Rectal smooth muscle tissue (tissue), 1 donor: Measurements from ENCODE around the gene HDDC3.

ENCODE experiments used
- H3K27ac ChIP-seq: one replicate; pipeline ENCODE4 v1.7.0; 2013; ENCODE audit warnings: low read depth, low read length, inconsistent platforms
- H3K27me3 ChIP-seq: one replicate; pipeline ENCODE4 v1.7.0; 2013; ENCODE audit warnings: low read length; ENCODE audit not compliant: control insufficient read depth, insufficient read depth
- H3K36me3 ChIP-seq: one replicate; pipeline ENCODE4 v1.7.0; 2013; ENCODE audit warnings: low read length; ENCODE audit not compliant: control insufficient read depth, insufficient read depth
- H3K4me1 ChIP-seq: one replicate; pipeline ENCODE4 v1.7.0; 2013; ENCODE audit warnings: low read length; ENCODE audit not compliant: control insufficient read depth, insufficient read depth
- H3K4me3 ChIP-seq: one replicate; pipeline ENCODE4 v1.7.0; 2013; ENCODE audit warnings: low read length
- H3K9ac ChIP-seq: one replicate; pipeline ENCODE4 v1.7.0; 2013; ENCODE audit warnings: low read length

HDDC3 gene

DNA sequence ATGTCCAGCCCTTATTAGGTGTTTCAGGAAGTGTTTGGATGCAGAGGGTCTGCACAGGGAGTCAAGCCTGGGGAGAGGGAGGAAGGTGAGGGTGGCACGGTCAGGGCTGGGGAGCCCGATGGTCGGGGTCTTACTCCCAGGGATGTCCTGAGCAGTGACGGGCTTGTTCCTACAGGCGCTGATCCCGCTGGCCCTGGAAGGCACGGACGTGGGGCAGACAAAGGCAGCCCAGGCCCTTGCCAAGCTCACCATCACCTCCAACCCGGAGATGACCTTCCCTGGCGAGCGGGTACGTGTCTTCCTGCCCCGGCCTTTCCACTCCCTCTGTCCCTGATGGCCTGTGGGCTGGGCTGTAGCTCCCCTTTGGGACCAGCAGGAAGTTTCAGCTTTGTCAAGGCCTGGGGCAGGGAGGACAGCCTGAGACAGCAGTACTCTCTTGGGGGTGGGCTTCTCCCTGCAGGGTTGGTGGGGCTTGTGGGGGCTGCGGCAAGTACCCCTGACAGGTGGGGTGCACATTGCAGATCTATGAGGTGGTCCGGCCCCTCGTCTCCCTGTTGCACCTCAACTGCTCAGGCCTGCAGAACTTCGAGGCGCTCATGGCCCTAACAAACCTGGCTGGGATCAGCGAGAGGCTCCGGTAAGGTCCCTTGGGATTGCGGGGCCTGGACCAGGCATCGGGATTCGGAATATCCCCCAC is 17.8 kb upstream of the HDDC3 start:
- no peak overlapping the region for H3K27ac ChIP-seq
- H3K36me3 ChIP-seq, result peaks cover 34% of the 10 kb centered on the region
- no peak overlapping the region for H3K9ac ChIP-seq
- no peaks in the 10 kb centered on the region for H3K4me1 ChIP-seq
- H3K4me3 ChIP-seq, result no peak overlapping the region
- H3K27me3 ChIP-seq, result no peaks in the 10 kb centered on the region

GRCh38 chr15:90948506-90948905 is 16.2 kb upstream of the HDDC3 start:
- H3K36me3 ChIP-seq, result peaks cover 34% of the 10 kb centered on the region

GRCh38 chr15:90947577-90948357 is 15.4 kb upstream of the HDDC3 start:
- H3K4me1 ChIP-seq, result no peaks in the 10 kb centered on the region
- no peaks in the 10 kb centered on the region for H3K27me3 ChIP-seq
- H3K27ac ChIP-seq, result no peak overlapping the region
- H3K9ac ChIP-seq, result no peak overlapping the region
- H3K36me3 ChIP-seq, result peaks cover 32% of the 10 kb centered on the region
- H3K4me3 ChIP-seq, result no peak overlapping the region

More at GRCh38 chr15:90948506-90948905, 16.2 kb upstream of the HDDC3 start:
- Histone ChIP-seq H3K27ac (no peak overlapping the region), H3K27me3 (no peaks in the 10 kb centered on the region), H3K4me3 (no peak overlapping the region), H3K9ac (no peak overlapping the region), H3K4me1 (no peaks in the 10 kb centered on the region)

- Histone ChIP-seq H3K9ac (no peak overlapping the region), H3K4me1 (no peaks in the 10 kb centered on the region), H3K36me3 (peaks cover 37% of the 10 kb centered on the region), H3K27ac (no peak overlapping the region), H3K27me3 (no peaks in the 10 kb centered on the region), H3K4me3 (no peak overlapping the region)
Observed at GRCh38 chr15:90946941-90947576, 14.7 kb upstream of the HDDC3 start.

GRCh38 chr15:90946538-90946937 is 14.2 kb upstream of the HDDC3 start:
- Histone ChIP-seq H3K9ac (no peak overlapping the region), H3K36me3 (peaks cover 34% of the 10 kb centered on the region), H3K4me3 (no peak overlapping the region), H3K27me3 (no peaks in the 10 kb centered on the region), H3K27ac (no peak overlapping the region), H3K4me1 (no peaks in the 10 kb centered on the region)

DNA sequence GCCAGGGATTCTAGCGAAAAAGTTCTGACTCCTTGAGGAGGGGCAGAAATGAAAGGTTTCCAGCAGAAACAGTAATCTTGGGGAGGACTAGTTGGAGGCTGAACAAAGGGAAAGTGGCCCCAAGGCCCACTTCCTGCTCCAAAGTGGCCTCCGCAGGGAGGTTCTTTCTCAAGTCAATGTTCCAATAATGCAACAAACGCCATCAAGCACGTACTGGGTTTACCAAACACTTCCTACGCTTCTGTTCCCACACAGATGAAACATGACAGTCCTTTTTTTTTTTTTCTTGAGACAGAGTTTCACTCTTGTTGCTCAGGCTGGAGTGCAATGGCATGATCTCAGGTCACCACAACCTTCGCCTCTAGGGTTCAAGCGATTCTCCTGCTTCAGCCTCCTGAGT is 12.7 kb upstream of the HDDC3 start:
- H3K27me3 ChIP-seq, result no peaks in the 10 kb centered on the region
- no peak overlapping the region for H3K27ac ChIP-seq
- H3K9ac ChIP-seq, result no peak overlapping the region
- no peaks in the 10 kb centered on the region for H3K4me1 ChIP-seq
- H3K4me3 ChIP-seq, result no peak overlapping the region
- H3K36me3 ChIP-seq, result peaks cover 38% of the 10 kb centered on the region

DNA sequence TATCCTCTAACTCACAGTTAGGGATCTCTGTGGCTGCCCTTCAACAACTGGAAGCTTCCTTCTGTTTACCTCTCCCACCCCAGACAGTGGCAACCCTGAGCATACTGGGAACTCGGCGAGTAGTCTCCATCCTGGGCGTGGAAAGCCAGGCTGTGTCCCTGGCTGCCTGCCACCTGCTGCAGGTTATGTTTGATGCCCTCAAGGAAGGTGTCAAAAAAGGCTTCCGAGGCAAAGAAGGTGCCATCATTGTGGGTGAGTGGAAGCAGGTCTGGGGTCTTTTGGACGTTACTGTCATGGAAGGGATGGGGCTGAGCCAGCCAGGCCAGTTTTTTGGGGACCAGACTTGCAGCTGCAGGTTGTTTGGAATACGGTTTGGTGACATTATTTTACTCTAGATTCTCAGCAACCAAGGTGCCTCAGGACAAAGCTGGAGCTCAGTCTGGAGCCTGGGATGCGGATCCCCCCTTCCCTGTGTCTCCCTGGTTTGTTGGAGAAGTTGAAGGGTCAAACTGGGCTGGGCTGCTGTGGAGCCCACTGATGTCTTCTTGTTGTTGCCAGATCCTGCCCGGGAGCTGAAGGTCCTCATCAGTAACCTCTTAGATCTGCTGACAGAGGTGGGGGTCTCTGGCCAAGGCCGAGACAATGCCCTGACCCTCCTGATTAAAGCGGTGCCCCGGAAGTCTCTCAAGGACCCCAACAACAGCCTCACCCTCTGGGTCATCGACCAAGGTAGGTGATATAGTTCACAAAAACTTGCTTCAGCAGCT is 10.2 kb upstream of the HDDC3 start:
- H3K9ac ChIP-seq, result no peak overlapping the region
- no peak overlapping the region for H3K27ac ChIP-seq
- no peaks in the 10 kb centered on the region for H3K4me1 ChIP-seq
- H3K4me3 ChIP-seq, result no peak overlapping the region
- H3K27me3 ChIP-seq, result no peaks in the 10 kb centered on the region
- peaks cover 41% of the 10 kb centered on the region for H3K36me3 ChIP-seq

DNA sequence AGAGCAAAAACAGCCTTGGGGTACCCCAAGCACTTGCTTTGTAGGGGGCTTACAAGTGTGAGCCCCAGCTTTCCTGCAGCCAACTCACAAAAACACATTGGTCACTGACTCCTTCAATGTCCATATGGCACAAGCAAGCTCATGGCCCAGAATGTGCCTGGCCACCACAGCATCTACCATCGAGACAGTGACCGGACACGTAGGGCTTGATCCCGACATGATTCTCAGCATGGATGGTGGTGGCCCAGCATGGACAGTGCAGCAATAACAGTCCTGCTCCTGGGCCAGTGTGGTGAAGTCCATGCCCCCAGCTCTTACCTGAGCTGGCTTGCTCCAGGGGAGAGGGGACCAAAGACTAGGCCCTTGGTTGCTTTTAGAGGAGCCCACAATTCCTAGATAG is 8.7 kb upstream of the HDDC3 start:
- H3K27ac ChIP-seq, result no peak overlapping the region
- peaks cover 28% of the 10 kb centered on the region for H3K36me3 ChIP-seq
- no peaks in the 10 kb centered on the region for H3K27me3 ChIP-seq
- no peak overlapping the region for H3K9ac ChIP-seq
- H3K4me3 ChIP-seq, result no peak overlapping the region
- peaks cover 2% of the 10 kb centered on the region for H3K4me1 ChIP-seq

DNA sequence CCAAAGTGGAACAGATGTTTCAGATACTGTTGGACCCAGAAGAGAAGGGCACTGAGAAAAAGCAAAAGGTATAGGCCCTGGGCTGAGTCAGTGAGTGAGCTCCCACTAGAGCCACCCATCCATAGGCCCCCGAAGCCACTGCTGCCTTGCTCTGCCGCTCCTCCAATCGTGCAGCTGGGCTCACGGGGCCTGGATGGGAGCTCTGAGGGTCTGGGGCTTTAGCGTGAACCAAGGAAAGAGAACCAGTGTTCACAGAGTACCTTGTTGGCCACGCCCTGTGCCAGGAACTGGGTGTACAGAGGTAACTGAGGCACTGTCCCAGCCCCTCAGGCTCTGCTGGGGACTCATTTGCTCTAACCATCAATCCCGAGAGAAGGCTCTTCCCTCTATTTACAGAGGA is 7.4 kb upstream of the HDDC3 start:
- H3K36me3 ChIP-seq, result peaks cover 28% of the 10 kb centered on the region
- H3K27me3 ChIP-seq, result no peaks in the 10 kb centered on the region
- peaks cover 6% of the 10 kb centered on the region for H3K4me1 ChIP-seq
- no peak overlapping the region for H3K4me3 ChIP-seq
- no peak overlapping the region for H3K9ac ChIP-seq
- H3K27ac ChIP-seq, result no peak overlapping the region

GRCh38 chr15:90938261-90938660 is 5.9 kb upstream of the HDDC3 start:
- Histone ChIP-seq H3K4me3 (no peak overlapping the region), H3K4me1 (peaks cover 13% of the 10 kb centered on the region), H3K36me3 (peaks cover 23% of the 10 kb centered on the region), H3K27ac (no peak overlapping the region), H3K27me3 (no peaks in the 10 kb centered on the region), H3K9ac (no peak overlapping the region)

DNA sequence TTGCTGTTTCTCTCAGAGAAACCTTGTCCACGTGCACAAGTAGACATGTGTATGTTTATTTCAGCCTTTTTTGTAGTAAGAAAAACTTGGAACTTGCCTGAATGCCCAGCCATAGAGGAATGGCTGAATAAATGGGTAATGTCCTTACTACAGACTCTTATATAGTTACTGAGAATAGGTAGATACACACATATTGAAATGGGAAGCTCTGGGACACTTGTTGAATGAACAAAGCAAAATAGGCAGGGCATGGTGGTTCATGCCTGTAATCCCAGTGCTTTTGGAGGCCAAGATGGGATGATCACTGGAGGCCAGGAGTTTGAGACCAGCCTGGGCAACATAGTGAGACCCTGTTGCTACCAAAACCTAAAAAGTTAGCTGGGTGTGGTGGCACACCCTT is 4.5 kb upstream of the HDDC3 start:
- Histone ChIP-seq H3K4me3 (no peak overlapping the region), H3K4me1 (peaks cover 19% of the 10 kb centered on the region), H3K9ac (no peak overlapping the region), H3K36me3 (peaks cover 16% of the 10 kb centered on the region), H3K27me3 (no peaks in the 10 kb centered on the region), H3K27ac (no peak overlapping the region)
